Neutrophil (primary cell): ENCODE results near the gene ENKUR.

ENCODE experiments used
- H3K27ac ChIP-seq: fragments of 200-600 bp; sonication (generic); 2 replicates; pipeline ENCODE4 v1.5.1; 2016; ENCODE audit warnings: mild to moderate bottlenecking, moderate library complexity
- H3K27me3 ChIP-seq: fragments of 200-600 bp; sonication (generic); 2 replicates; pipeline ENCODE4 v1.6.0; 2016; ENCODE audit warnings: mild to moderate bottlenecking
- H3K36me3 ChIP-seq: fragments of 200-600 bp; sonication (generic); 2 replicates; pipeline ENCODE4 v1.5.1; 2017
- H3K4me1 ChIP-seq, 2 experiments: fragments of 200-600 bp in 1 of 2; sonication (generic) in 1 of 2; 1 replicate in 1 of 2; 2 replicates in 1 of 2; pipeline versions ENCODE4 v1.5.1 to v1.6.1; 2013 to 2016; ENCODE audit warnings: low read depth in 1 of 2, low read length in 1 of 2, mild to moderate bottlenecking in 1 of 2, moderate library complexity in 1 of 2; ENCODE audit not compliant: control insufficient read depth in 1 of 2, insufficient read depth in 1 of 2
- H3K4me3 ChIP-seq, 2 experiments: fragments of 200-600 bp in 1 of 2; sonication (generic) in 1 of 2; 1 replicate in 1 of 2; 2 replicates in 1 of 2; pipeline ENCODE4 v1.5.1; 2013 to 2016; ENCODE audit warnings: low read depth in 1 of 2, low read length in 1 of 2, mild to moderate bottlenecking in 1 of 2, moderate library complexity in 1 of 2
- H3K9me3 ChIP-seq: fragments of 200-600 bp; sonication (generic); 2 replicates; pipeline ENCODE4 v1.5.1; 2016
- TF ChIP-seq, protein P1 (sequence below): fragments of 200-600 bp; sonication (generic); IDR thresholded peaks from 2 replicates; pipeline ENCODE4 v1.5.1; 2016; ENCODE audit warnings: antibody characterized with exemption

Gene ENKUR, protein sequence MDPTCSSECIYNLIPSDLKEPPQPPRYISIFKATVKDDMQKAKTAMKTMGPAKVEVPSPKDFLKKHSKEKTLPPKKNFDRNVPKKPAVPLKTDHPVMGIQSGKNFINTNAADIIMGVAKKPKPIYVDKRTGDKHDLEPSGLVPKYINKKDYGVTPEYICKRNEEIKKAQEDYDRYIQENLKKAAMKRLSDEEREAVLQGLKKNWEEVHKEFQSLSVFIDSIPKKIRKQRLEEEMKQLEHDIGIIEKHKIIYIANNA

DNA sequence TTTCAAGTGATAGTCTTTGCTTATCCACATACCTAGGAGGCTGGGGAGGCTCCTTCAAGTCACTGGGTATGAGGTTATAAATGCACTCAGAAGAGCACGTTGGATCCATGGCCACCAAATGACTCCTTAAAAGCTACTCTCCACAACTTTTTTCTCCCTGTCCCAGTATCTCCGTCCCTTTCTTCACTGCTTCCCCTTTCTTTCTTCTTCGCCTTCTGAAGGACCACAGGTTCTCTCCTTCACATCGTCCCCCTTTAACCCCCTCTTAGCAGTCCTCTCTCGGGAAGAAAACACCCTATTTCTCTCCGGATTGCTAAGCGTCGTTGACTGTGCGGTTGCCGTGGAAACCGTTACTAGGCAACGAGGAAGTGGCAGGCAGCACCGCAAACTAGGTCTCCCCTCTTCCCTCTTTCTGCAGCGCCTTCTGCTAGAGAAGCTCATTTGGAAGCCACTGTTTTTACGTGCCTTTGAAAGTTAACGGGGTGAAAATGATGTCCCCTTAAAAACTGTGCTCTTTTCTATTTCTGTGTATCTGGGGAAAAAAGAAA lies at the start of gene ENKUR:
Gene ENKUR (minus strand): TSS at position 331 of the 548 bp plus-strand sequence. CDS start 222 bp downstream, at position 109.
- H3K4me1 ChIP-seq, result peaks cover 18 to 22% of the 10 kb centered on the region in 2 experiments
- H3K4me3 ChIP-seq, result peak within 1 kb of the TSS; percentile 54 to 65
- H3K27me3 ChIP-seq, result no peaks in the 10 kb centered on the region
- H3K36me3 ChIP-seq, result no peaks in the 10 kb centered on the region
- peak within 1 kb of the TSS; percentile 48 for H3K27ac ChIP-seq
- TF ChIP-seq, protein P1, sequence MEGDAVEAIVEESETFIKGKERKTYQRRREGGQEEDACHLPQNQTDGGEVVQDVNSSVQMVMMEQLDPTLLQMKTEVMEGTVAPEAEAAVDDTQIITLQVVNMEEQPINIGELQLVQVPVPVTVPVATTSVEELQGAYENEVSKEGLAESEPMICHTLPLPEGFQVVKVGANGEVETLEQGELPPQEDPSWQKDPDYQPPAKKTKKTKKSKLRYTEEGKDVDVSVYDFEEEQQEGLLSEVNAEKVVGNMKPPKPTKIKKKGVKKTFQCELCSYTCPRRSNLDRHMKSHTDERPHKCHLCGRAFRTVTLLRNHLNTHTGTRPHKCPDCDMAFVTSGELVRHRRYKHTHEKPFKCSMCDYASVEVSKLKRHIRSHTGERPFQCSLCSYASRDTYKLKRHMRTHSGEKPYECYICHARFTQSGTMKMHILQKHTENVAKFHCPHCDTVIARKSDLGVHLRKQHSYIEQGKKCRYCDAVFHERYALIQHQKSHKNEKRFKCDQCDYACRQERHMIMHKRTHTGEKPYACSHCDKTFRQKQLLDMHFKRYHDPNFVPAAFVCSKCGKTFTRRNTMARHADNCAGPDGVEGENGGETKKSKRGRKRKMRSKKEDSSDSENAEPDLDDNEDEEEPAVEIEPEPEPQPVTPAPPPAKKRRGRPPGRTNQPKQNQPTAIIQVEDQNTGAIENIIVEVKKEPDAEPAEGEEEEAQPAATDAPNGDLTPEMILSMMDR, result no peak
- no peaks in the 10 kb centered on the region for H3K9me3 ChIP-seq

DNA sequence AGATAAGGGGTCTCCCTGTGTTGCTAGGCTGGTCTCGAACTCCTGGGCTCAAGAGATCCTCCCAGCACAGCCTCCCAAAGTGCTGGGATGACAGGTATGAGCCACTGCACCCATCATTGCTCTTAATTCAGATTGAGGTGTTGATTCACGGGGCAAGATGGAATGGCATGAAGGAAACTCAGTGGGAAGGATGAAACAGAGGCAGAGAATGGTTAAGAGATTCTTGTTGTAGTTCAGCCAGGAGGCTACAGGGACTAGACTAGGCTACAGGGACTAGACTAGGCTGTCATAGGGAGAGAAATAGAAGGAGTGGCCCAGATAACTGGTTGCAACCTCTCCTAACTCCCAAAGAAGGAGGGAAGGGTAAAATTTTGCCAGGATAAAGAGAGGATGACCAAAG lies 48.4 kb upstream of the ENKUR start:
- H3K4me1 ChIP-seq, result no peaks in the 10 kb centered on the region
- no peak overlapping the region for H3K4me3 ChIP-seq
- TF ChIP-seq, protein P1, result no peak
- H3K36me3 ChIP-seq, result no peaks in the 10 kb centered on the region
- H3K27me3 ChIP-seq, result peaks cover 8% of the 10 kb centered on the region
- no peaks in the 10 kb centered on the region for H3K9me3 ChIP-seq
- H3K27ac ChIP-seq, result no peak overlapping the region

DNA sequence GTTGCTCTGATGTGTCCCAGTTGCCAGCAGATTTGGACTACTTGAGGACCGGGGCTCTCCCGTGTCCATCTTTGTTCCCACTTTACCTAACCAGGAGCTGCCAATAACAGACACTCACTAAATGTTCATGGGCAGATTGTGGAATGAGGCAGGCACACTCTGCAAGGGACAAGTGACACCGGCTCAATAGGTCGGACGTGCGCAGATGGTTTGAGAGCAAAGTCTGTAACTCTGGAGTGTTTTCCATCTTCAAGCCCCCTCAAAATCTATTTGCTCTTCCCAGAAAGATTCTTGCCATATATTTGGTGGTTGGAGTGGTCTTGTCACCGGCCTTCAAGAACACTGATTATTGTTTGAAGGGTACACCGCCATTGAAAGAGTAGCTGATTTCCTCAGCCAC lies 47.7 kb upstream of the ENKUR start:
- peaks cover 8% of the 10 kb centered on the region for H3K27me3 ChIP-seq
- H3K4me3 ChIP-seq, result no peak overlapping the region
- H3K27ac ChIP-seq, result no peak overlapping the region
- TF ChIP-seq, protein P1, result no peak
- no peaks in the 10 kb centered on the region for H3K36me3 ChIP-seq
- H3K9me3 ChIP-seq, result no peaks in the 10 kb centered on the region
- no peaks in the 10 kb centered on the region for H3K4me1 ChIP-seq

DNA sequence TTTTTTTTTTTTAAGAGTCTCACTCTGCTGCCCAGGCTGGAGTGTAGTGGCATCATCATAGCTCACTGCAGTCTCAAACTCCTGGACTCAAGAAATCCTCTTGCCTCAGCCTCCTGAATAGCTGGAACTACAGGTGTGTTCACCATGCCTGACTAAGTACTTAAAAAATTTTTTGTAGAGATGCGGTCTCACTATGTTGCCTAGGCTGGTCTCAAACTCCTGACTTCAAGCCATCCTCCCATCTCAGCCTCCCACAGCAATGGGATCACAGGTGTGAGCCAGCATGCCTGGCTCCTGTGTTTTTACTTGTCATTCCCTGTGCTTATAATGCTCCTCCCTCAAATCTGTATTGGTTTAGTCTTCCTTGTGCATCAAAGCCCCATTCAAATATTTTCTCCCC lies 47.2 kb upstream of the ENKUR start:
- H3K27ac ChIP-seq, result no peak overlapping the region
- H3K4me3 ChIP-seq, result no peak overlapping the region
- no peaks in the 10 kb centered on the region for H3K36me3 ChIP-seq
- H3K27me3 ChIP-seq, result peaks cover 8% of the 10 kb centered on the region
- H3K4me1 ChIP-seq, result no peaks in the 10 kb centered on the region
- TF ChIP-seq, protein P1, result no peak
- H3K9me3 ChIP-seq, result no peaks in the 10 kb centered on the region

DNA sequence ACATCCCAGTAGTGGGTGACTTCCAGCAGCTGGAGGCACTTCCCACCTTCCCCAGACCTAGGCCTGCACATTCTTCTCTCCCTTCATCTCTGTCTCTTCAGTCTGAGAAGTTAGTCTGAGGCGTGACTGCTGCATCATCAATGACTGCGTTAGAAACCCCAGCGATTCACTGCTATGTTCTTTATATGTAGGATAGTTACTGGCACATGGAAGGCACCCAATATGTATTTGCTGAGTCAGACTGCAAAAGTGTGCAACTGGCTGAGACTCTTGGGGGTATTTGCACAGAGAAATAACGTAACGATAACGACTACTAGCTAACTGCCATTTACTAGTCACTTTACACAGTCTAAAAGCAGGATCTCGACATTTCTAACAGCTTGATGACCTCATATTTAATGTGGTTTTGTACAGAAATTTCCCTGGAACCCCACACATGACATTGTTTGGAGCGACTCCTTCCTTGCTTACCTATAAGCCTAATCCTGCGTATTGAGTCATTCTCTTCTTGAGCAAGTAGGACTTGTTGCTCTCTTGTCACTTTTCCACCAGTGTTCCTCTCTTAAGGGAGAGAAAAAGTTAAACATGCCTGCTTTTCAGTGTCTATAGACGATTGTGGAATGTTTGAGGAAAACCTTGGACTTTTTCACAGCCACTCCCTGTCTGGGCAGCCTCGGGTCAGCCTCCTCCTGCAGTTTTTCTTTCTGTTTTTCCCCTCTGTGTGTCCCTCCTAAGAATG lies 45.9 kb upstream of the ENKUR start:
- Histone ChIP-seq H3K27me3 (peaks cover 8% of the 10 kb centered on the region), H3K27ac (no peak overlapping the region), H3K9me3 (no peaks in the 10 kb centered on the region), H3K4me3 (no peak overlapping the region), H3K4me1 (no peaks in the 10 kb centered on the region), H3K36me3 (no peaks in the 10 kb centered on the region)
- TF ChIP-seq, protein P1, result no peak
